ENCODE data around the gene LMTK2.

- TF ChIP-seq EZH2 (IDR thresholded peaks at IDR 0.05; ENCODE audit: low read depth): no peak
- TF ChIP-seq CTCF (conservative IDR thresholded peaks at IDR 0.05): no peak
These were observed 97.4 kb downstream of the LMTK2 start for GRCh38 chr7:98203964-98204605.

Measured in PC-9 (cell line).